ENCODE measurements around the gene PUM2. TPM values are rescaled to one million over a fixed set of nuclear protein-coding genes. Genes with fewer than 3 reads are reported as not detected.

PUM2 gene
- total RNA-seq, 1 donor from 2014 or later = 123 TPM

DNA sequence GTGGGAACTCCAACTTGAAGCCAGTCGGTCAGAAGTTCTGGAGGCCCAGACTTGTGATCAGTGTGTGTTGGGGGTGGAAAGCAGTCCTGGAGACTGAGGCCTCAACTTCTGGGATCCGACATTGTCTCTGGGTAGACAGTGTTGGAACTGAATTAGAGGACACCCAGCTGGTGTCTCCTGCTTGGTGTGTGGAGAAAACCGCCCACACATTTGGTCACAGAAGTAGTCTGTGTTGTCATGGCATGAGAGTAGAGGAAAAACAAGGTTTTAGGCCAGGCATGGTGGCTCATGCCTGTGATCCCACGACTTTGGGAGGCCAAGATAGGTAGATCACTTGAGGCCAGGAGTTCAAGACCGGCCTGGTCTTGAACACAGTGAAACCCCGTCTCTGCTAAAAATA is 51.5 kb downstream of the PUM2 start:
- peaks cover 29% of the 10 kb centered on the region for H3K36me3 Mint-ChIP-seq (ENCODE audit: insufficient read depth)
- H3K27me3 Mint-ChIP-seq = no peaks in the 10 kb centered on the region
- H3K4me1 Mint-ChIP-seq (ENCODE audit: low read depth) = peaks cover 6% of the 10 kb centered on the region
- no peaks in the 10 kb centered on the region for H3K9me3 Mint-ChIP-seq (ENCODE audit: low read depth)
- TF ChIP-seq, protein P1, sequence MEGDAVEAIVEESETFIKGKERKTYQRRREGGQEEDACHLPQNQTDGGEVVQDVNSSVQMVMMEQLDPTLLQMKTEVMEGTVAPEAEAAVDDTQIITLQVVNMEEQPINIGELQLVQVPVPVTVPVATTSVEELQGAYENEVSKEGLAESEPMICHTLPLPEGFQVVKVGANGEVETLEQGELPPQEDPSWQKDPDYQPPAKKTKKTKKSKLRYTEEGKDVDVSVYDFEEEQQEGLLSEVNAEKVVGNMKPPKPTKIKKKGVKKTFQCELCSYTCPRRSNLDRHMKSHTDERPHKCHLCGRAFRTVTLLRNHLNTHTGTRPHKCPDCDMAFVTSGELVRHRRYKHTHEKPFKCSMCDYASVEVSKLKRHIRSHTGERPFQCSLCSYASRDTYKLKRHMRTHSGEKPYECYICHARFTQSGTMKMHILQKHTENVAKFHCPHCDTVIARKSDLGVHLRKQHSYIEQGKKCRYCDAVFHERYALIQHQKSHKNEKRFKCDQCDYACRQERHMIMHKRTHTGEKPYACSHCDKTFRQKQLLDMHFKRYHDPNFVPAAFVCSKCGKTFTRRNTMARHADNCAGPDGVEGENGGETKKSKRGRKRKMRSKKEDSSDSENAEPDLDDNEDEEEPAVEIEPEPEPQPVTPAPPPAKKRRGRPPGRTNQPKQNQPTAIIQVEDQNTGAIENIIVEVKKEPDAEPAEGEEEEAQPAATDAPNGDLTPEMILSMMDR (IDR thresholded peaks at IDR 0.05; ENCODE audit: unreplicated experiment) = no peak
- DNase-seq (ENCODE audit: low spot score, unreplicated experiment) = no peak
- H3K27ac Mint-ChIP-seq = peak overlapping the region; percentile 16
- no peak overlapping the region for H3K4me3 Mint-ChIP-seq (ENCODE audit: low read depth)

DNA sequence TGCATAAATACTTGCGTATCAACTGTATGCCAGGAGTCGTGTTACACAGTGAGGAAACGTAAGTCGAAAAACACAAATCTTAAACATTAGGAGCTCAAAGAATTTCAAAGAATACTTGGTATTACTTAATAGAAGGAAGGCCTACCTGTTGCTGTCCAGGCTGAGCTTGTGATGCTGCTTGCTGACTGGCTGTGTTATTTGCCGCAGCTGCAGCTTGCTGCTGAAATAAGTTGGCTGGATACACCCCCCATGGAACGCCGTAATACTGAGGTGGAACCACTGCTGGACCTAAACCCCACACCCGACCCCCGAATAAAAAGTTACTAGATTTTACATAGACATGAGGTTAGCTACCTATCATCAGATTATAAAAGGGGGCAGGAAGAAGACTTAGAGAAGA is 56.4 kb downstream of the PUM2 start:
- Mint-ChIP-seq H3K4me1 (ENCODE audit: low read depth) (peaks cover 8% of the 10 kb centered on the region), H3K27ac (no peak overlapping the region), H3K36me3 (ENCODE audit: insufficient read depth) (peaks cover 24% of the 10 kb centered on the region), H3K9me3 (ENCODE audit: low read depth) (no peaks in the 10 kb centered on the region), H3K4me3 (ENCODE audit: low read depth) (no peak overlapping the region), H3K27me3 (no peaks in the 10 kb centered on the region)
- DNase-seq (ENCODE audit: low spot score, unreplicated experiment) = no peak
- TF ChIP-seq, protein P1 (IDR thresholded peaks at IDR 0.05; ENCODE audit: unreplicated experiment) = no peak

DNA sequence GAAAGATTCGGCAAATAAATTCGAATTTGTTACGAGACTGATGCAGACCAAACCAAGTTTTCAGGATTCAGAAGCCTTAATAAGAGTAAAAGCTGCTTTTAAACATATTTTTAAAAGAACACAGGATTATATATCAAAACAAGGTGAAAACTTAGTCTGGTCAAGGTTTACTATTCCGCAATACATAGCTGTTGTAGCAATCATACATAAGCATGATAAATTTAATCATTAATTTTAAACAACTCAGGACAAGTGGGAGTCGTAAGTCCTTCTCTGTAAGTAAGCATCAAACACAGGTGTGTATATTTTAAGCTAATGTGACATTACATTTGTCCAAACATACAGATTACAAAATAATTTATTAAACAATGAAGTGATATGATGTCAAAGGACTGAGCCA is 57.7 kb downstream of the PUM2 start:
- Mint-ChIP-seq H3K4me1 (ENCODE audit: low read depth) (peaks cover 12% of the 10 kb centered on the region), H3K36me3 (ENCODE audit: insufficient read depth) (peaks cover 23% of the 10 kb centered on the region), H3K4me3 (ENCODE audit: low read depth) (no peak overlapping the region), H3K27ac (no peak overlapping the region), H3K27me3 (no peaks in the 10 kb centered on the region), H3K9me3 (ENCODE audit: low read depth) (no peaks in the 10 kb centered on the region)
- no peak for DNase-seq (ENCODE audit: low spot score, unreplicated experiment)
- TF ChIP-seq, protein P1 (IDR thresholded peaks at IDR 0.05; ENCODE audit: unreplicated experiment) = no peak

DNA sequence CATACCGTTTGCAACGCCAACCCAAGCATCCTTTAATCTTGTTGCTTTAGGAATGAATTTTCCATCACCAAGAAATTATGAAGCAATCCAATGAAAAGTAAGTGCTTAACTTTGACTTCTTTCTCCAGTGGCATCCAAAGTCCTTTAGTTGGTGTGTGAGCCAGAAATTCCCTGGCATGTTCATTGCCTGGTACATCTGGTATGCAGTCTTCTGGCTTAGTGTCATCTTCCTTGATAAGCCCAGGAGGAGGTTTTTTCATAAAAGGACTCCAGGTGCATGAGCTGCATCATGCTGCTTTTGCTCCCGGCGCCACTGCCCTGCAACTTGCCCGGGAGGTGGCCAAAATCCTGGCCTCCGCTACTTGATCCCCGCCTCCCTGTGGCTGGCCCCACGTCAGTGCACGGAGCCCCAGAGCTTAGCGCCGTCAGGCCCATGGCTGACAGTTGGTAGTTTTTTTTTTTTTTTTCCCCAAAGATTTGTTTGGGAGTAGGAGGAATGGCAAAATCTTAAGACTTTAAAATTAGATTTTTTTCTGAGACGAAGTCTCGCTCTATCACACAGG is 58.7 kb downstream of the PUM2 start:
- DNase-seq (ENCODE audit: low spot score, unreplicated experiment) = no peak
- TF ChIP-seq, protein P1 (IDR thresholded peaks at IDR 0.05; ENCODE audit: unreplicated experiment) = no peak
- H3K27ac Mint-ChIP-seq = peak overlapping the region; percentile 91
- no peaks in the 10 kb centered on the region for H3K9me3 Mint-ChIP-seq (ENCODE audit: low read depth)
- H3K36me3 Mint-ChIP-seq (ENCODE audit: insufficient read depth) = peaks cover 19% of the 10 kb centered on the region
- peaks cover 12% of the 10 kb centered on the region for H3K4me1 Mint-ChIP-seq (ENCODE audit: low read depth)
- H3K27me3 Mint-ChIP-seq = no peaks in the 10 kb centered on the region
- no peak overlapping the region for H3K4me3 Mint-ChIP-seq (ENCODE audit: low read depth)

DNA sequence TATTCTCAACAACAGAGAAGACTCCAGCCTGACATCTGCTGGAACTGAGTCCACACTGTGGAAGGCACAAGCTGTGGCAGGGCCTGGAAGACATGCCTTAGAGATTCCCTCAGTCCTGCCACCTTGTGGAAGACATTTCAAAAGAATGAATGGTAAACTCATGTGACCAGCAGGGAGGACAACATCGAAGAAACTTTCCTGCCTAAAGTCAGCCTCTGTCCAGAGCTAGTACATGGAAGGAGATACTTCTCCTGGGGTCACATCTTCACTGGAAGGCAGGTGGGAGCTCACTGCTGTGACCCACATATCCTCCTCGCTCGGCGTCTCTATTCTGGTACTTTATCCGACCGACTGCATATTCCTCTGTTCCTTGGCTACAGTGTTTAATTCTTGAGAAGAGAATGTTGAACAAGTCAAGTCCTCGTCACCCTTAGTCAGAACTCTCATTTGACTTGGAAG is 59.5 kb downstream of the PUM2 start:
- H3K36me3 Mint-ChIP-seq (ENCODE audit: insufficient read depth) = peaks cover 14% of the 10 kb centered on the region
- DNase-seq (ENCODE audit: low spot score, unreplicated experiment) = peak; percentile 29
- H3K4me1 Mint-ChIP-seq (ENCODE audit: low read depth) = peaks cover 12% of the 10 kb centered on the region
- no peaks in the 10 kb centered on the region for H3K9me3 Mint-ChIP-seq (ENCODE audit: low read depth)
- no peak overlapping the region for H3K4me3 Mint-ChIP-seq (ENCODE audit: low read depth)
- no peaks in the 10 kb centered on the region for H3K27me3 Mint-ChIP-seq
- peak overlapping the region; percentile 91 for H3K27ac Mint-ChIP-seq
- TF ChIP-seq, protein P1 (IDR thresholded peaks at IDR 0.05; ENCODE audit: unreplicated experiment) = peak; percentile 77

Measured in progenitor cell of endocrine pancreas (in vitro differentiated cells).